Progenitor cell of endocrine pancreas (in vitro differentiated cells): ENCODE data around the gene CTSS. TPM values are rescaled to one million over a fixed set of nuclear protein-coding genes. Genes with fewer than 3 reads are reported as not detected.
"Not testable (repeated sequence)": the region's sequence is repeated elsewhere in the genome, so short reads cannot be mapped to it uniquely, and the experiment has no call there.

Experiments
- DNase-seq: peaks from one replicate; pipeline ENCODE4 v3.0.0; 2021; ENCODE audit warnings: low spot score; ENCODE audit not compliant: unreplicated experiment
- H3K27ac Mint-ChIP-seq: 2 replicates; pipeline ENCODE4 v1.8.0; 2021; ENCODE audit warnings: mild to moderate bottlenecking, moderate library complexity, mixed read lengths
- H3K27me3 Mint-ChIP-seq: 2 replicates; pipeline ENCODE4 v1.8.0; 2021; ENCODE audit warnings: mixed read lengths
- H3K36me3 Mint-ChIP-seq: 2 replicates; pipeline ENCODE4 v1.8.0; 2022; ENCODE audit warnings: mixed read lengths; ENCODE audit not compliant: insufficient read depth
- H3K4me1 Mint-ChIP-seq: 2 replicates; pipeline ENCODE4 v1.8.0; 2021; ENCODE audit warnings: low read depth, mixed read lengths
- H3K4me3 Mint-ChIP-seq: 2 replicates; pipeline ENCODE4 v1.8.0; 2021; ENCODE audit warnings: low read depth, mild to moderate bottlenecking, moderate library complexity, mixed read lengths
- H3K9me3 Mint-ChIP-seq: 2 replicates; pipeline ENCODE4 v1.8.0; 2021; ENCODE audit warnings: low read depth, mixed read lengths
- CTCF ChIP-seq: fragments of 200-600 bp; sonication (generic); IDR thresholded peaks from one replicate; pipeline ENCODE4 v1.5.0; 2021; ENCODE audit warnings: antibody characterized with exemption, mild to moderate bottlenecking; ENCODE audit not compliant: unreplicated experiment
- total RNA-seq: library from RNA; stranded (reverse); gene quantifications from 2 replicates; pipeline ENCODE4 v1.2.1, GENCODE V29; 2021

The CTSS gene
- total RNA-seq, 1 donor from 2014 or later: 0.17 TPM

- no peaks in the 10 kb centered on the region for H3K36me3 Mint-ChIP-seq
- no peak for TF ChIP-seq CTCF
- H3K4me3 Mint-ChIP-seq: no peak overlapping the region
- no peaks in the 10 kb centered on the region for H3K27me3 Mint-ChIP-seq
- H3K9me3 Mint-ChIP-seq: no peaks in the 10 kb centered on the region
- no peak overlapping the region for H3K27ac Mint-ChIP-seq
- DNase-seq: no peak
- H3K4me1 Mint-ChIP-seq: no peaks in the 10 kb centered on the region
Observed at GRCh38 chr1:150720098-150720497, 45.5 kb downstream of the CTSS start.

- Mint-ChIP-seq H3K4me3 (no peak overlapping the region), H3K4me1 (no peaks in the 10 kb centered on the region), H3K27me3 (no peaks in the 10 kb centered on the region), H3K27ac (no peak overlapping the region), H3K9me3 (no peaks in the 10 kb centered on the region), H3K36me3 (no peaks in the 10 kb centered on the region)
- TF ChIP-seq CTCF: no peak
- DNase-seq: no peak
Observed at GRCh38 chr1:150718225-150718891, 47.2 kb downstream of the CTSS start.

GRCh38 chr1:150709031-150709430, 56.5 kb downstream of the CTSS start:
- not testable (repeated sequence) for H3K36me3 Mint-ChIP-seq, H3K27me3 Mint-ChIP-seq, H3K4me1 Mint-ChIP-seq, H3K27ac Mint-ChIP-seq, DNase-seq, H3K4me3 Mint-ChIP-seq, H3K9me3 Mint-ChIP-seq

GRCh38 chr1:150708595-150708994, 57.0 kb downstream of the CTSS start:
- no peaks in the 10 kb centered on the region for H3K9me3 Mint-ChIP-seq
- H3K4me3 Mint-ChIP-seq: no peak overlapping the region
- H3K27me3 Mint-ChIP-seq: no peaks in the 10 kb centered on the region
- no peak for TF ChIP-seq CTCF
- no peak overlapping the region for H3K27ac Mint-ChIP-seq
- DNase-seq: no peak
- peaks cover 5% of the 10 kb centered on the region for H3K4me1 Mint-ChIP-seq
- H3K36me3 Mint-ChIP-seq: no peaks in the 10 kb centered on the region

GRCh38 chr1:150706091-150706490, 59.5 kb downstream of the CTSS start:
- no peak for DNase-seq
- H3K4me1 Mint-ChIP-seq: peaks cover 5% of the 10 kb centered on the region
- no peak overlapping the region for H3K4me3 Mint-ChIP-seq
- no peak for TF ChIP-seq CTCF
- no peaks in the 10 kb centered on the region for H3K9me3 Mint-ChIP-seq
- no peaks in the 10 kb centered on the region for H3K27me3 Mint-ChIP-seq
- no peak overlapping the region for H3K27ac Mint-ChIP-seq
- H3K36me3 Mint-ChIP-seq: no peaks in the 10 kb centered on the region

GRCh38 chr1:150703427-150703826, 62.2 kb downstream of the CTSS start:
- Mint-ChIP-seq H3K9me3 (no peaks in the 10 kb centered on the region), H3K4me1 (peaks cover 4% of the 10 kb centered on the region), H3K36me3 (no peaks in the 10 kb centered on the region), H3K4me3 (no peak overlapping the region), H3K27ac (no peak overlapping the region), H3K27me3 (no peaks in the 10 kb centered on the region)
- DNase-seq: no peak
- no peak for TF ChIP-seq CTCF
